Lung (tissue), 12 donors: ENCODE measurements around the gene PRDX4. TPM values are rescaled to one million over a fixed set of nuclear protein-coding genes. Genes with fewer than 3 reads are reported as not detected.
"Not testable (repeated sequence)": the region's sequence is repeated elsewhere in the genome, so short reads cannot be mapped to it uniquely, and the experiment has no call there.

Source experiments
- ATAC-seq: fragments of 200-7000 bp; cut with Tn5 transposase; one replicate; pipeline ENCODE4 v1.9.1; 2020; ENCODE audit warnings: moderate number of reproducible peaks; ENCODE audit not compliant: insufficient read depth, low FRiP score
- DNase-seq, 3 donors: peaks; one replicate each; pipeline ENCODE4 v3.0.0-alpha.2; 2013 to 2017
- H3K27ac ChIP-seq, 2 donors: one replicate each; pipeline ENCODE4 v1.5.1; 2013; ENCODE audit warnings: mild to moderate bottlenecking in 2 of 2, moderate library complexity in 2 of 2, control low read depth in 1 of 2, inconsistent platforms in 1 of 2, low read depth in 1 of 2, low read length in 1 of 2
- H3K27me3 ChIP-seq, 3 donors: one replicate each; pipeline ENCODE4 v1.5.1; 2013; ENCODE audit warnings: low read length in 2 of 3; ENCODE audit not compliant: control insufficient read depth in 3 of 3, insufficient read depth in 3 of 3
- H3K36me3 ChIP-seq, 4 donors: one replicate each; pipeline ENCODE4 v1.5.1; 2013; ENCODE audit warnings: low read length in 4 of 4, mild to moderate bottlenecking in 1 of 4, moderate library complexity in 1 of 4; ENCODE audit not compliant: control insufficient read depth in 4 of 4, insufficient read depth in 4 of 4
- H3K4me1 ChIP-seq, 5 donors: one replicate each; pipeline ENCODE4 v1.5.1; 2013; ENCODE audit warnings: low read length in 5 of 5, mild to moderate bottlenecking in 2 of 5, moderate library complexity in 1 of 5; ENCODE audit not compliant: control insufficient read depth in 5 of 5, insufficient read depth in 5 of 5
- H3K4me3 ChIP-seq: one replicate; pipeline ENCODE4 v1.5.1; 2013; ENCODE audit warnings: mild to moderate bottlenecking, control low read depth, moderate library complexity
- H3K9ac ChIP-seq, 2 donors: one replicate each; pipeline ENCODE4 v1.5.1; 2013; ENCODE audit warnings: low read length in 2 of 2, control low read depth in 1 of 2; ENCODE audit not compliant: insufficient read depth in 1 of 2
- H3K9me3 ChIP-seq, 4 donors: one replicate each; pipeline ENCODE4 v1.5.1; 2013; ENCODE audit warnings: low read length in 3 of 4, mild to moderate bottlenecking in 1 of 4, moderate library complexity in 1 of 4; ENCODE audit not compliant: control insufficient read depth in 4 of 4, insufficient read depth in 3 of 4
- CTCF ChIP-seq: IDR thresholded peaks from 2 replicates; pipeline ENCODE4 v1.5.1; 2012; ENCODE audit warnings: mild to moderate bottlenecking; ENCODE audit errors: control extremely low read depth, extremely low read depth
- WGBS, 2 donors: extraction: QIAGEN DNeasy Blood & Tissue Kit; methylation state at CpG; one replicate each; pipeline ENCODE4 v1.1.7; 2013; 5-methylcytosine and 5-hydroxymethylcytosine counted together
- polyA plus RNA-seq, 2 donors: library from polyadenylated mRNA; stranded (reverse); fragments of 200-250 nt; gene quantifications; one replicate each; pipeline ENCODE4 v1.2.1, GENCODE V29; 2013
- total RNA-seq, 2 donors: library from RNA; depleted of rRNA in 1 of 2; stranded (reverse); fragments of >200 nt in 1 of 2; gene quantifications; one replicate each; pipeline ENCODE4 v1.2.1, GENCODE V29; 2014 to 2021
- donor health status: control.
- donor health status: control.
- donor health status: Bipolar disorder and iron deficiency.
- donor health status: healthy.
- donor health status: DM: yes; HTN: yes; CAD: no.

PRDX4 gene
- total and polyA plus RNA-seq, 4 donors, result 52.4 to 160 (median 83.2) TPM

GRCh38 chrX:23673108-23673507, 5.8 kb downstream of the PRDX4 start:
- WGBS, 2 donors, result 70 to 71% methylated on average over 3 of the region's 3 CpGs
- H3K9me3 ChIP-seq, result no peaks in the 10 kb centered on the region
- no peak overlapping the region for H3K9ac ChIP-seq
- peaks cover 0 to 22% (median 8%) of the 10 kb centered on the region in 3 donors for H3K27me3 ChIP-seq
- peaks cover 0 to 3% (median 0%) of the 10 kb centered on the region in 5 donors for H3K4me1 ChIP-seq
- ATAC-seq (no peak), DNase-seq (no peak)
- no peak overlapping the region for H3K27ac ChIP-seq
- H3K36me3 ChIP-seq, result peaks cover 0 to 3% (median 2%) of the 10 kb centered on the region in 4 donors
- no peak overlapping the region for H3K4me3 ChIP-seq
- no peak for TF ChIP-seq CTCF

GRCh38 chrX:23676486-23676885, 9.2 kb downstream of the PRDX4 start:
- not testable (repeated sequence) for H3K36me3 ChIP-seq, H3K9me3 ChIP-seq, DNase-seq, H3K4me1 ChIP-seq, H3K4me3 ChIP-seq, ATAC-seq, H3K9ac ChIP-seq, H3K27ac ChIP-seq
- WGBS, 2 donors, result 81 to 94% methylated on average over 3 of the region's 3 CpGs
- H3K27me3 ChIP-seq, result peaks cover 0 to 11% (median 2%) of the 10 kb centered on the region in 3 donors

GRCh38 chrX:23692166-23692565, 24.9 kb downstream of the PRDX4 start:
- Histone ChIP-seq H3K9ac (no peak overlapping the region), H3K4me3 (no peak overlapping the region), H3K4me1 (no peaks in the 10 kb centered on the region), H3K27me3 (peaks cover 0 to 2% (median 0%) of the 10 kb centered on the region in 3 donors), H3K36me3 (no peaks in the 10 kb centered on the region), H3K9me3 (no peaks in the 10 kb centered on the region), H3K27ac (no peak overlapping the region)
- no peak for TF ChIP-seq CTCF
- 70 to 86% methylated on average over 8 of the region's 8 CpGs for WGBS, 2 donors
- DNase-seq (no peak), ATAC-seq (no peak)

- DNase-seq (peak; percentile 59 to 72 (median 63)), ATAC-seq (no peak)
- H3K27ac ChIP-seq, result no peak overlapping the region
- 0% methylated on average over 4 to 8 of the region's 8 CpGs for WGBS, 2 donors
- H3K9ac ChIP-seq, result no peak overlapping the region
- no peak overlapping the region for H3K4me3 ChIP-seq
- TF ChIP-seq CTCF, result peak; percentile 40
- H3K27me3 ChIP-seq, result peaks cover 0 to 2% (median 0%) of the 10 kb centered on the region in 3 donors
- no peaks in the 10 kb centered on the region for H3K9me3 ChIP-seq
- H3K4me1 ChIP-seq, result peaks cover 0 to 2% (median 0%) of the 10 kb centered on the region in 5 donors
- no peaks in the 10 kb centered on the region for H3K36me3 ChIP-seq
Measured at GRCh38 chrX:23694606-23695005, 27.3 kb downstream of the PRDX4 start.
